Mesenchymal stem cell (in vitro differentiated cells and primary cell): ENCODE data around the gene STK25.
"Not testable (repeated sequence)": the region's sequence is repeated elsewhere in the genome, so short reads cannot be mapped to it uniquely, and the experiment has no call there.

Source experiments
- DNase-seq: peaks from one replicate; pipeline ENCODE4 v3.0.0-alpha.2; 2013
- H2AFZ ChIP-seq: one replicate; pipeline ENCODE4 v1.6.1; 2013; ENCODE audit warnings: low read depth, mild to moderate bottlenecking, control low read depth, inconsistent platforms, low read length, moderate library complexity
- H2AK5ac ChIP-seq: 2 replicates; pipeline ENCODE4 v1.6.1; 2013; ENCODE audit warnings: low read length, moderate library complexity, mild to moderate bottlenecking, inconsistent platforms; ENCODE audit not compliant: severe bottlenecking
- H2BK120ac ChIP-seq: one replicate; pipeline ENCODE4 v1.6.1; 2013; ENCODE audit warnings: low read depth, mild to moderate bottlenecking, inconsistent platforms, low read length, moderate library complexity
- H2BK12ac ChIP-seq, 2 experiments: one replicate each; pipeline ENCODE4 v1.6.1; 2013; ENCODE audit warnings: inconsistent platforms in 2 of 2, low read length in 2 of 2, mild to moderate bottlenecking in 2 of 2, moderate library complexity in 2 of 2, control low read depth in 1 of 2
- H2BK15ac ChIP-seq: one replicate; pipeline ENCODE4 v1.6.1; 2013; ENCODE audit warnings: mild to moderate bottlenecking, low read depth, inconsistent platforms; ENCODE audit not compliant: poor library complexity, severe bottlenecking
- H2BK5ac ChIP-seq: 2 replicates; pipeline ENCODE4 v1.6.1; 2013; ENCODE audit warnings: low read depth, mild to moderate bottlenecking, low read length, control low read depth, inconsistent platforms; ENCODE audit not compliant: poor library complexity, severe bottlenecking
- H3K14ac ChIP-seq, 2 experiments: one replicate each; pipeline ENCODE4 v1.6.1; 2013; ENCODE audit warnings: inconsistent platforms in 2 of 2, low read length in 2 of 2, control low read depth in 1 of 2, mild to moderate bottlenecking in 1 of 2, moderate library complexity in 1 of 2
- H3K18ac ChIP-seq, 2 experiments: one replicate each; pipeline ENCODE4 v1.6.1; 2013; ENCODE audit warnings: inconsistent platforms in 2 of 2, low read length in 2 of 2, control low read depth in 1 of 2, low read depth in 1 of 2, mild to moderate bottlenecking in 1 of 2
- H3K23ac ChIP-seq, 2 experiments: one replicate each; pipeline ENCODE4 v1.6.1; 2013; ENCODE audit warnings: inconsistent platforms in 2 of 2, low read length in 2 of 2, mild to moderate bottlenecking in 2 of 2, moderate library complexity in 2 of 2, control low read depth in 1 of 2
- H3K27ac ChIP-seq: 2 replicates; pipeline ENCODE4 v1.5.1; 2013; ENCODE audit warnings: mild to moderate bottlenecking, moderate library complexity, low read length, control low read depth, inconsistent platforms; ENCODE audit not compliant: poor library complexity, severe bottlenecking
- H3K27me3 ChIP-seq, 2 experiments: 2 replicates each; pipeline versions ENCODE4 v1.6.1 to v1.7.0; 2013; ENCODE audit warnings: low read length in 2 of 2, mild to moderate bottlenecking in 2 of 2, moderate library complexity in 2 of 2, control low read depth in 1 of 2, inconsistent platforms in 1 of 2; ENCODE audit not compliant: control insufficient read depth in 1 of 2, insufficient read depth in 1 of 2
- H3K36me3 ChIP-seq, 2 experiments: 2 replicates each; pipeline versions ENCODE4 v1.6.1 to v1.7.0; 2013; ENCODE audit warnings: low read length in 2 of 2, control low read depth in 1 of 2, inconsistent platforms in 1 of 2, low read depth in 1 of 2, mild to moderate bottlenecking in 1 of 2; ENCODE audit not compliant: insufficient read depth in 2 of 2, control insufficient read depth in 1 of 2
- H3K4ac ChIP-seq, 2 experiments: one replicate each; pipeline ENCODE4 v1.6.1; 2013; ENCODE audit warnings: inconsistent platforms in 2 of 2, low read length in 2 of 2, mild to moderate bottlenecking in 2 of 2, moderate library complexity in 2 of 2, control low read depth in 1 of 2, low read depth in 1 of 2
- H3K4me1 ChIP-seq: 2 replicates; pipeline ENCODE4 v1.6.1; 2013; ENCODE audit warnings: low read depth, low read length, control low read depth; ENCODE audit not compliant: control insufficient read depth, insufficient read depth
- H3K4me2 ChIP-seq: 2 replicates; pipeline ENCODE4 v1.6.1; 2013; ENCODE audit warnings: low read length, mild to moderate bottlenecking, inconsistent platforms; ENCODE audit not compliant: poor library complexity, severe bottlenecking
- H3K4me3 ChIP-seq, 2 experiments: 2 replicates each; pipeline versions ENCODE4 v1.5.1 to v1.7.0; 2013; ENCODE audit warnings: low read length in 2 of 2, mild to moderate bottlenecking in 2 of 2, control low read depth in 1 of 2, low read depth in 1 of 2; ENCODE audit not compliant: insufficient read depth in 1 of 2
- H3K79me1 ChIP-seq: replicated peaks from 2 replicates; pipeline ENCODE4 v1.6.1; 2013; ENCODE audit warnings: mild to moderate bottlenecking, control low read depth, low read length, inconsistent platforms; ENCODE audit not compliant: poor library complexity, severe bottlenecking
- H3K9ac ChIP-seq: 2 replicates; pipeline ENCODE4 v1.7.0; 2013; ENCODE audit warnings: mild to moderate bottlenecking, low read length, moderate library complexity
- H3K9me3 ChIP-seq: 2 replicates; pipeline ENCODE4 v1.7.0; 2013; ENCODE audit warnings: mild to moderate bottlenecking, low read length; ENCODE audit not compliant: control insufficient read depth
- H4K8ac ChIP-seq: one replicate; pipeline ENCODE4 v1.6.1; 2013; ENCODE audit warnings: inconsistent platforms, mild to moderate bottlenecking, low read length, moderate library complexity
- H4K91ac ChIP-seq: one replicate; pipeline ENCODE4 v1.6.1; 2013; ENCODE audit warnings: mild to moderate bottlenecking, low read length, inconsistent platforms
- WGBS: methylation state at CpG from one replicate; pipeline ENCODE4 v1.1.7; 2013; ENCODE audit warnings: mixed read lengths; 5-methylcytosine and 5-hydroxymethylcytosine counted together

STK25 gene

DNA sequence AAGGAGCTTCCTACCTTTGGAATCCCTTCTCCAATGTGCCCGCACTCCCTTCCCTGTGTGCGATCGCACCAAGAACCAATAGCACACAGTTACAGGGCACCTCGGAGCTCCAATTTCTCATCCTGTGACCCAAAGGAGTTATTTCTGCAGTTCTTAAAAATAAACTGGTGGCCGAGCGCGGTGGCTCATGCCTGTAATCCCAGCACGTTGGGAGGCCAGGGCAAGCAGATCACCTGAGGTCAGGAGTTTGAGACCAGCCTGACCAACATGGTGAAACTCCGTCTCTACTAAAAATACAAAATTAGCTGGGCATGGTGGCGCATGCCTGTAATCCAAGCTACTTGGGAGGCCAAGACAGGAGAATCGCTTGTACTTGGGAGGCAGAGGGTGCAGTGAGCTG is 2.1 kb downstream of the STK25 start:
- Histone ChIP-seq H2AK5ac (peak overlapping the region; percentile 32), H3K4me1 (peaks cover 36% of the 10 kb centered on the region), H3K4me3 (peak overlapping the region in 1 of 2 experiments; percentile 85), H3K79me1 (peaks cover 29% of the 10 kb centered on the region), H3K36me3 (peaks cover 9 to 33% of the 10 kb centered on the region in 2 experiments)
- 96% methylated on average over 11 of the region's 11 CpGs for WGBS
- not testable (repeated sequence) for H3K14ac ChIP-seq, H3K4ac ChIP-seq, H4K8ac ChIP-seq, H4K91ac ChIP-seq, H3K18ac ChIP-seq, H2BK120ac ChIP-seq, DNase-seq, H2BK12ac ChIP-seq, H3K9me3 ChIP-seq, H3K27ac ChIP-seq, H3K27me3 ChIP-seq, H3K9ac ChIP-seq, H2AFZ ChIP-seq, H3K4me2 ChIP-seq, H2BK5ac ChIP-seq, H3K23ac ChIP-seq, H2BK15ac ChIP-seq

DNA sequence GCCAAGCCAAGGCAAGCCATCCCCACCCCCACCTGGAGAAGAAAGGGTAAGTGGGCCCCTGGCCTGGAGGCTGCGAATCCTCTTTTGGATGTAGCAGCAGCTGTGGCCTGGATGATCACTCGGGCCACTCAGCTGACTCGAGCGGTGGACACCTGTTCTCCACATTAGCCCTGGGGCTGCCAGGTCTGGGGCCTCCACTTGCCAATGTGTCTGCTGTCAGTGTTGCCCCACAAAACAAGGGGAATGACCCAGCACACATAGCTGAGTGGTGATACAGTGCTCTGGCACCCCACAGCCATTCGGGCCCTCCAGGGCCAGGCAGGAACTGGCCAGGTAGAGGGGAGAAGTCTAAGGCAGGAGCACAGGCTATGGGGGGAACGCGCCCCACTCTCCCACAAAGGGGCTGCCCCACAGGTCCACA is 2.6 kb downstream of the STK25 start:
- Histone ChIP-seq H3K27me3 (no peaks in the 10 kb centered on the region), H3K27ac (no peak overlapping the region), H2BK12ac (no peak overlapping the region)

DNA sequence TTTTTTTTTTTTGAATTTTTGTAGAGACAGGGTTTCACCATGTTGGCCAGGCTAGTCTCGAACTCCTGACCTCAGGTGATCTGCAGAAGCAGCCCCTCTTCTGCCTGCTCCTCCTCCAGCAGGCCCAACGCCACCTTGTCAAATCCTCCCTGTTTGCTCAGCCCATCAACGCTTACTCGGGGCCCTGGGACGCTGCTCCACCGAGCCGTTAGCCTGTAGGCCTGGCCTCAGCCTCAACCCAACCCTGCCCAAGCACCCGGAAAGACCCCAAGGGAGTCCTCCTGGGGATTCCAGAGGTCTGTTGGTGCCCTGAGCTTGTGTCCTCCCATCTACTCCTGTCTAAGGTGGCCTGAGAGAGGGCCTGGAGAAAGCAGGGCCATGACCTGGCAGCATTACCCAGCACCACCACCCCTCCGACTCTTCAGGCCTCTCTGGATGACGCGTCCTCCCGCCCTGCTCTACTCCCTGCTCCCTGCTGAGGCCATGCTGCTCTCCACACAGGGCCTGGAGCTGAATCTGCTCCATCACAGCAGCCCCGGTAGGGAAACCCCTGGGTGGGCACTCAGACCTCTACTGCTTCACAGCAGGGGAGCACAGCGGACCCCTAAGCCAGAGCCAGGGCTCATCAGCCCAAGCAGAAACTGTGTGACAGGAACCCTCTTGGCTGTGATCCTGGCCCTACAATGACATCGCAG is 3.2 kb downstream of the STK25 start:
- WGBS, result 92% methylated on average over 15 of the region's 15 CpGs
- no peaks in the 10 kb centered on the region for H3K9me3 ChIP-seq
- H3K36me3 ChIP-seq, result peaks cover 16 to 41% of the 10 kb centered on the region in 2 experiments
- peak overlapping the region; percentile 11 for H3K9ac ChIP-seq
- H2AK5ac ChIP-seq, result no peak overlapping the region
- no peak overlapping the region for H2BK15ac ChIP-seq
- H3K27me3 ChIP-seq, result no peaks in the 10 kb centered on the region
- H3K27ac ChIP-seq, result no peak overlapping the region
- H3K14ac ChIP-seq, result peak overlapping the region in 1 of 2 experiments; percentile 44
- no peak overlapping the region for H2AFZ ChIP-seq
- no peak for DNase-seq
- no peak overlapping the region for H4K91ac ChIP-seq
- H2BK12ac ChIP-seq, result no peak overlapping the region
- no peak overlapping the region for H3K4ac ChIP-seq
- H3K4me3 ChIP-seq, result no peak overlapping the region
- peaks cover 44% of the 10 kb centered on the region for H3K4me1 ChIP-seq
- H4K8ac ChIP-seq, result no peak overlapping the region
- H3K4me2 ChIP-seq, result no peak overlapping the region
- peak overlapping the region in 1 of 2 experiments; percentile 3 for H3K23ac ChIP-seq
- no peak overlapping the region for H3K18ac ChIP-seq
- H2BK5ac ChIP-seq, result no peak overlapping the region
- peaks cover 39% of the 10 kb centered on the region for H3K79me1 ChIP-seq
- no peak overlapping the region for H2BK120ac ChIP-seq

More for the DNA sequence above, 2.6 kb downstream of the STK25 start:
- H3K4me2 ChIP-seq, result no peak overlapping the region
- H3K23ac ChIP-seq, result peak overlapping the region in 1 of 2 experiments; percentile 81
- H2BK5ac ChIP-seq, result no peak overlapping the region
- no peak overlapping the region for H2AK5ac ChIP-seq
- peaks cover 12 to 35% of the 10 kb centered on the region in 2 experiments for H3K36me3 ChIP-seq
- H2BK15ac ChIP-seq, result no peak overlapping the region
- no peak overlapping the region for H4K8ac ChIP-seq
- H3K4ac ChIP-seq, result no peak overlapping the region
- DNase-seq, result no peak
- peak overlapping the region in 1 of 2 experiments; percentile 44 for H3K14ac ChIP-seq
- no peak overlapping the region for H4K91ac ChIP-seq
- 94% methylated on average over 7 of the region's 7 CpGs for WGBS
- no peak overlapping the region for H3K18ac ChIP-seq
- no peak overlapping the region for H2BK120ac ChIP-seq
- peaks cover 38% of the 10 kb centered on the region for H3K4me1 ChIP-seq
- no peaks in the 10 kb centered on the region for H3K9me3 ChIP-seq
- H3K9ac ChIP-seq, result peak overlapping the region; percentile 11
- no peak overlapping the region for H2AFZ ChIP-seq
- no peak overlapping the region for H3K4me3 ChIP-seq
- H3K79me1 ChIP-seq, result peaks cover 34% of the 10 kb centered on the region

GRCh38 chr2:241503776-241504392 is 4.5 kb downstream of the STK25 start:
- Histone ChIP-seq H3K27ac (no peak overlapping the region), H2BK15ac (no peak overlapping the region), H2AFZ (no peak overlapping the region), H2AK5ac (no peak overlapping the region), H3K18ac (no peak overlapping the region), H3K14ac (no peak overlapping the region), H3K27me3 (no peaks in the 10 kb centered on the region), H3K23ac (no peak overlapping the region), H2BK120ac (no peak overlapping the region), H3K36me3 (peaks cover 27 to 54% of the 10 kb centered on the region in 2 experiments), H4K8ac (peak overlapping the region; percentile 16), H2BK12ac (no peak overlapping the region), H3K9me3 (no peaks in the 10 kb centered on the region), H2BK5ac (no peak overlapping the region), H3K4ac (no peak overlapping the region), H3K4me1 (peaks cover 50% of the 10 kb centered on the region), H3K79me1 (peaks cover 46% of the 10 kb centered on the region), H3K9ac (no peak overlapping the region), H3K4me2 (no peak overlapping the region), H4K91ac (no peak overlapping the region), H3K4me3 (no peak overlapping the region)
- 95% methylated on average over 12 of the region's 12 CpGs for WGBS
- DNase-seq, result no peak
